PC-9 (cell line): ENCODE measurements around the gene ZSCAN18. TPM values are rescaled to one million over a fixed set of nuclear protein-coding genes. Genes with fewer than 3 reads are reported as not detected.

Experiments
- BruUV-seq: library from RNA; stranded (reverse); fragments of 400-500 nt; replicated peaks from 2 replicates; lab custom pipeline; 2021; lab: Mats Ljungman, UMichigan
- CTCF ChIA-PET: fragments of 300-600 bp; sonication (Branson Sonifier 250); formaldehyde crosslinking; loops from one replicate; lab custom pipeline; 2022; ENCODE audit warnings: antibody characterized with exemption; lab: Charles Lee
- POLR2A ChIA-PET: fragments of 300-600 bp; sonication (Branson Sonifier 250); formaldehyde crosslinking; loops from one replicate; lab custom pipeline; 2022; ENCODE audit warnings: antibody characterized with exemption; ENCODE audit not compliant: unreplicated experiment; lab: Charles Lee
- DNase-seq, 2 experiments: peaks; one replicate each; pipeline versions ENCODE4 v3.0.0 to v3.0.0-alpha.2; 2015 to 2022; ENCODE audit warnings: mixed read lengths in 1 of 2
- H2AFZ ChIP-seq: fragments of 200-600 bp; sonication (generic); 2 replicates; pipeline ENCODE4 v1.8.1; 2017; ENCODE audit warnings: antibody characterized with exemption
- H3F3A ChIP-seq: fragments of 200-600 bp; sonication (generic); 2 replicates; pipeline ENCODE4 v1.8.1; 2017; ENCODE audit warnings: antibody characterized with exemption, mild to moderate bottlenecking, low read depth; ENCODE audit not compliant: insufficient read depth
- H3K27ac ChIP-seq: fragments of 200-600 bp; sonication (generic); 2 replicates; pipeline ENCODE4 v1.6.1; 2016; ENCODE audit warnings: mixed run types
- H3K27me3 ChIP-seq: fragments of 200-600 bp; sonication (generic); 2 replicates; pipeline ENCODE4 v1.6.1; 2016; ENCODE audit warnings: low read depth, mixed run types; ENCODE audit not compliant: insufficient read depth
- H3K36me3 ChIP-seq: fragments of 200-600 bp; sonication (generic); 2 replicates; pipeline ENCODE4 v1.6.1; 2016; ENCODE audit warnings: low read depth, mixed run types
- H3K4me1 ChIP-seq: fragments of 200-600 bp; sonication (generic); replicated peaks from 2 replicates; pipeline ENCODE4 v1.6.1; 2016; ENCODE audit warnings: mixed run types; ENCODE audit not compliant: insufficient read depth
- H3K4me2 ChIP-seq: fragments of 200-600 bp; sonication (generic); 2 replicates; pipeline ENCODE4 v1.6.1; 2017; ENCODE audit warnings: mixed run types
- H3K4me3 ChIP-seq: fragments of 200-600 bp; sonication (generic); 2 replicates; pipeline ENCODE4 v1.6.1; 2016; ENCODE audit warnings: mixed run types
- H3K79me2 ChIP-seq: fragments of 200-600 bp; sonication (generic); 2 replicates; pipeline ENCODE4 v1.6.1; 2017; ENCODE audit warnings: low read depth, mixed run types
- H3K9me2 ChIP-seq: fragments of 200-600 bp; sonication (generic); 2 replicates; pipeline ENCODE4 v1.8.1; 2017; ENCODE audit warnings: mild to moderate bottlenecking; ENCODE audit not compliant: insufficient read depth
- H3K9me3 ChIP-seq: fragments of 200-600 bp; sonication (generic); 2 replicates; pipeline ENCODE4 v1.8.1; 2016; ENCODE audit warnings: low read depth; ENCODE audit not compliant: insufficient read depth
- H4K20me1 ChIP-seq: fragments of 200-600 bp; sonication (generic); 2 replicates; pipeline ENCODE4 v1.8.1; 2017; ENCODE audit not compliant: insufficient read depth
- EZH2 ChIP-seq: fragments of 200-600 bp; sonication (generic); IDR thresholded peaks from 2 replicates; pipeline ENCODE4 v1.8.0; 2017; ENCODE audit warnings: antibody characterized with exemption, low read depth
- intact Hi-C: fragments of 100-400 bp; cut with micrococcal nuclease; formaldehyde crosslinking; loops from one replicate; pipeline ENCODE4 v1.10.0; 2022; ENCODE audit not compliant: unreplicated experiment
- total RNA-seq: library from RNA; stranded (reverse); gene quantifications from 2 replicates; pipeline ENCODE4 v1.2.3, GENCODE V29; 2021
- TF ChIP-seq, protein P1 (sequence below): fragments of 200-600 bp; sonication (generic); conservative IDR thresholded peaks from 2 replicates; pipeline ENCODE4 v1.6.1; 2017; ENCODE audit warnings: mixed run types, antibody characterized with exemption, mild to moderate bottlenecking, moderate library complexity

ZSCAN18 gene
- total RNA-seq, 1 experiment from 2014 or later: 76.3 TPM

- ChIA-PET CTCF (no interaction called here), POLR2A (no interaction called here)
- Histone ChIP-seq H4K20me1 (no peaks in the 10 kb centered on the region), H3K4me1 (no peaks in the 10 kb centered on the region), H3K27me3 (peaks cover 67% of the 10 kb centered on the region), H3K36me3 (no peaks in the 10 kb centered on the region), H2AFZ (no peak overlapping the region), H3K79me2 (no peaks in the 10 kb centered on the region), H3K4me2 (no peak overlapping the region), H3K27ac (no peak overlapping the region), H3K4me3 (no peak overlapping the region), H3F3A (no peaks in the 10 kb centered on the region), H3K9me3 (no peaks in the 10 kb centered on the region; the same call in 1 of the 2 replicates), H3K9me2 (no peaks in the 10 kb centered on the region)
- BruUV-seq: no TSS peak
- intact Hi-C loops: no loop called here
- DNase-seq: no peak
- TF ChIP-seq, protein P1, sequence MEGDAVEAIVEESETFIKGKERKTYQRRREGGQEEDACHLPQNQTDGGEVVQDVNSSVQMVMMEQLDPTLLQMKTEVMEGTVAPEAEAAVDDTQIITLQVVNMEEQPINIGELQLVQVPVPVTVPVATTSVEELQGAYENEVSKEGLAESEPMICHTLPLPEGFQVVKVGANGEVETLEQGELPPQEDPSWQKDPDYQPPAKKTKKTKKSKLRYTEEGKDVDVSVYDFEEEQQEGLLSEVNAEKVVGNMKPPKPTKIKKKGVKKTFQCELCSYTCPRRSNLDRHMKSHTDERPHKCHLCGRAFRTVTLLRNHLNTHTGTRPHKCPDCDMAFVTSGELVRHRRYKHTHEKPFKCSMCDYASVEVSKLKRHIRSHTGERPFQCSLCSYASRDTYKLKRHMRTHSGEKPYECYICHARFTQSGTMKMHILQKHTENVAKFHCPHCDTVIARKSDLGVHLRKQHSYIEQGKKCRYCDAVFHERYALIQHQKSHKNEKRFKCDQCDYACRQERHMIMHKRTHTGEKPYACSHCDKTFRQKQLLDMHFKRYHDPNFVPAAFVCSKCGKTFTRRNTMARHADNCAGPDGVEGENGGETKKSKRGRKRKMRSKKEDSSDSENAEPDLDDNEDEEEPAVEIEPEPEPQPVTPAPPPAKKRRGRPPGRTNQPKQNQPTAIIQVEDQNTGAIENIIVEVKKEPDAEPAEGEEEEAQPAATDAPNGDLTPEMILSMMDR: no peak
- TF ChIP-seq EZH2: no peak
Observed at GRCh38 chr19:58042495-58043340, 55.3 kb downstream of the ZSCAN18 start.

GRCh38 chr19:58040751-58041525 is 57.1 kb downstream of the ZSCAN18 start:
- Histone ChIP-seq H3K9me2 (no peaks in the 10 kb centered on the region), H3K27ac (no peak overlapping the region), H3K4me1 (no peaks in the 10 kb centered on the region), H3K79me2 (no peaks in the 10 kb centered on the region), H4K20me1 (no peaks in the 10 kb centered on the region), H3F3A (no peaks in the 10 kb centered on the region), H2AFZ (no peak overlapping the region), H3K36me3 (no peaks in the 10 kb centered on the region), H3K9me3 (no peaks in the 10 kb centered on the region; the same call in 1 of the 2 replicates), H3K4me2 (no peak overlapping the region), H3K27me3 (peaks cover 62% of the 10 kb centered on the region), H3K4me3 (no peak overlapping the region)
- intact Hi-C loops: no loop called here
- TF ChIP-seq, protein P1: no peak
- TF ChIP-seq EZH2: no peak
- no peak for DNase-seq
- ChIA-PET CTCF (no interaction called here), POLR2A (no interaction called here)
- BruUV-seq: no TSS peak

DNA sequence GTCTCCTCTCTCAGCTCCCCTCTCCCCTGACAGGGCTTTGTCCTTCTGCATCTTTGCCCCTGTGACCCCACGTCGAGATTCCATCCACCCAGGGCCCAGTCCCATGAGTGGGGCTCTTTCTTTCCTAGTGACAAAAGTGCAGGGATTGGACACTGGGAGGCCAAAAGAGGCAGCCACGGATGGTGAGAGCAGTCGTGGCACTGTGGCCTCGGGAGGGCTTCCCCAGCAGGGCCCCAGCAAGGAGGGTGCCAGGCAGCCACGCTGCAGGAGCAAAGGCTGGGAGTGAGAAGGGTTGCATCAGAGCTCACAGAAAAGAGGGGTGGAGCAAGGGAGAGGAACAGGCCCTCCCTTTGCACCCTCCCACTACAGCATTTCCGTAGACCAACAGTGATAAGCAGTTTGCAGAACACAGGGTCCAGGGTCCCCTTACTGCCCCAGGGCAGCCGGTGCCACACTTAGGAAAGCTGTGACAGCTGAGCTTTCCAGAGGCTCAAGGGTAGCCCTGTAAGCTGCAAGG is 59.3 kb downstream of the ZSCAN18 start:
- ChIA-PET POLR2A (no interaction called here), CTCF (no interaction called here)
- Histone ChIP-seq H3K4me2 (no peak overlapping the region), H3K4me3 (no peak overlapping the region), H3K36me3 (no peaks in the 10 kb centered on the region), H3K9me3 (no peaks in the 10 kb centered on the region; the same call in 1 of the 2 replicates), H3K27me3 (peaks cover 59% of the 10 kb centered on the region), H4K20me1 (no peaks in the 10 kb centered on the region), H3K79me2 (no peaks in the 10 kb centered on the region), H2AFZ (no peak overlapping the region), H3K4me1 (no peaks in the 10 kb centered on the region), H3K9me2 (no peaks in the 10 kb centered on the region), H3K27ac (no peak overlapping the region), H3F3A (no peaks in the 10 kb centered on the region)
- intact Hi-C loops: no loop called here
- DNase-seq: no peak
- TF ChIP-seq EZH2: no peak
- TF ChIP-seq, protein P1: no peak
- BruUV-seq: no TSS peak
